ENCODE data around the gene ZNF660.

ZNF660 gene

DNA sequence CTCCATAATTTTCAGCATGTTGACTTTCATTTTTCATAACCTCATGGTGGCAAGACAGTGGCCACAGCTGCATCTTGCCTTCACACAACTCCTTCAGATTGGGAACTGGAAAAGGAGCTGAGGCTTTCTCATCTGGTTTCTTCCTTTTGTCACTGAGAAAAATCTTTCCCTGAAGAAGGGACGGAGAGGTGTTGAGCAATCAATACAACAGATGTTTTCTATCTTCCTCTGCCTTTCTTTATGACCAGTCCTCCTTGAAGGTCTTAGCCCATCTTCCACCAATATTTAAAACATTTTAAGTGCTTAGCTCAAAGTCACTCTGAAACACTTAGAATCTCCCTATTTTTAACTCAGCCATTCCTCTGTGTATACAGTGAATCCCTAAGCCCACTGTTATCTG, 11.9 kb downstream of the ZNF660 start:
- TF ChIP-seq, protein P1, sequence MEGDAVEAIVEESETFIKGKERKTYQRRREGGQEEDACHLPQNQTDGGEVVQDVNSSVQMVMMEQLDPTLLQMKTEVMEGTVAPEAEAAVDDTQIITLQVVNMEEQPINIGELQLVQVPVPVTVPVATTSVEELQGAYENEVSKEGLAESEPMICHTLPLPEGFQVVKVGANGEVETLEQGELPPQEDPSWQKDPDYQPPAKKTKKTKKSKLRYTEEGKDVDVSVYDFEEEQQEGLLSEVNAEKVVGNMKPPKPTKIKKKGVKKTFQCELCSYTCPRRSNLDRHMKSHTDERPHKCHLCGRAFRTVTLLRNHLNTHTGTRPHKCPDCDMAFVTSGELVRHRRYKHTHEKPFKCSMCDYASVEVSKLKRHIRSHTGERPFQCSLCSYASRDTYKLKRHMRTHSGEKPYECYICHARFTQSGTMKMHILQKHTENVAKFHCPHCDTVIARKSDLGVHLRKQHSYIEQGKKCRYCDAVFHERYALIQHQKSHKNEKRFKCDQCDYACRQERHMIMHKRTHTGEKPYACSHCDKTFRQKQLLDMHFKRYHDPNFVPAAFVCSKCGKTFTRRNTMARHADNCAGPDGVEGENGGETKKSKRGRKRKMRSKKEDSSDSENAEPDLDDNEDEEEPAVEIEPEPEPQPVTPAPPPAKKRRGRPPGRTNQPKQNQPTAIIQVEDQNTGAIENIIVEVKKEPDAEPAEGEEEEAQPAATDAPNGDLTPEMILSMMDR (IDR thresholded peaks at IDR 0.05; ENCODE audit: low read depth, low read length): no peak
- peak in 1 of 2 donors; percentile 3 for DNase-seq (ENCODE audit: low read depth in 2 of 2)
- no peak overlapping the region for H3K4me3 ChIP-seq (replicated peaks in 1 of 2; ENCODE audit: low read depth in 2 of 2, low read length in 2 of 2)

DNA sequence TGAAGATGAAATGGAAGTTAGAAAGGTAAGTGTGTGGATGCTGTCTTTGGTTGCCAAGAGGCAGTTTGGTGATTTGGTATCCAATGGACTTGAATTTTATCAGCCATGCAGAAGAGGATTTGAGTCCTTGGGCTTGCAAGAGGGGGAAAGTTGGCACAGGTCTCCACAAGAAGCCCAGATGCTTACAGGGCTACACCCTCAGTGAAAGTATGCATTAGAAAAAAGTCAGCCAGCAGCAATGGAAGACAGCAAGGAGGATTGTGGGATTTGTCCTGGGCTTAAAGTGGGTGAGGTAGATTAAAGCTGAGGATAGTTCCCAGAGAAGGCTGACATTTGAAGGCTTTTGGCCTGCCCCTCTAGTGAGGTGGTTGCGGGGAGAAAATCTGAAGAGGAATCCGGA, 17.0 kb downstream of the ZNF660 start:
- TF ChIP-seq, protein P1 (IDR thresholded peaks at IDR 0.05; ENCODE audit: low read depth, low read length): no peak
- no peak overlapping the region for H3K4me3 ChIP-seq (replicated peaks in 1 of 2; ENCODE audit: low read depth in 2 of 2, low read length in 2 of 2)
- no peak for DNase-seq (ENCODE audit: low read depth in 2 of 2)

- DNase-seq (ENCODE audit: low read depth in 2 of 2): no peak
- H3K4me3 ChIP-seq (replicated peaks in 1 of 2; ENCODE audit: low read depth in 2 of 2, low read length in 2 of 2): no peak overlapping the region
- TF ChIP-seq, protein P1 (IDR thresholded peaks at IDR 0.05; ENCODE audit: low read depth, low read length): no peak
These were observed 27.9 kb downstream of the ZNF660 start for GRCh38 chr3:44612678-44613077.

- peak; percentile 90 to 93 for DNase-seq (ENCODE audit: low read depth in 2 of 2)
- H3K4me3 ChIP-seq (replicated peaks in 1 of 2; ENCODE audit: low read depth in 2 of 2, low read length in 2 of 2): peak within 1 kb of the TSS; percentile 74 to 84
- TF ChIP-seq, protein P1 (IDR thresholded peaks at IDR 0.05; ENCODE audit: low read depth, low read length): no peak
These were observed 40.2 kb downstream of the ZNF660 start, which contains the start of gene ZNF197 for GRCh38 chr3:44624749-44625480. ZNF197 (plus strand) TSS chr3:44625036; CDS start chr3:44629155, 4,119 bp downstream.

DNA sequence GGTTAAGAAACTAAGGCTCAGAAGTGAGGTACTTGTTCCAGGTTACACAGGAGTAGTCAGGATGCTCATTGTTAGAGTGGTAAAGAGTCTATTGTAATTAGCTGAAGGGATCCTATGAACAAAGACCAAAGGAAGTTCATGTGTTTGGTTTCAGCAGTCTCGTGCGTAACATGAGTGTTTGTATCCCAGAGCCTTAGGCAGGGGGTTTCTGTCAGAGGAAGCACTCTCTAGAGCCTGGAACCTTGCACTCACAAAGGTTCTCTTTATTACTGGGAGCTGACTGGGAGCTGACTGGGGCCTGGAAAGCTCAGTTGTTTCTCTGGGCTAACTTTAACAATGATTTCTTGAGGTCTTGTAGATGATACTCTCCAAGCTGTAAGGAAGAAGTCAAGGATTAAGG, 44.0 kb downstream of the ZNF660 start:
- H3K4me3 ChIP-seq (replicated peaks in 1 of 2; ENCODE audit: low read depth in 2 of 2, low read length in 2 of 2): no peak overlapping the region
- DNase-seq (ENCODE audit: low read depth in 2 of 2): no peak
- TF ChIP-seq, protein P1 (IDR thresholded peaks at IDR 0.05; ENCODE audit: low read depth, low read length): no peak

GRCh38 chr3:44632193-44632592, 47.4 kb downstream of the ZNF660 start:
- TF ChIP-seq, protein P1 (IDR thresholded peaks at IDR 0.05; ENCODE audit: low read depth, low read length): no peak
- no peak overlapping the region for H3K4me3 ChIP-seq (replicated peaks in 1 of 2; ENCODE audit: low read depth in 2 of 2, low read length in 2 of 2)
- DNase-seq (ENCODE audit: low read depth in 2 of 2): no peak
